Endothelial cell of umbilical vein (primary cell): ENCODE data around the gene NCK2.

Experiments
- CTCF ChIP-seq, 2 donors: IDR thresholded peaks; 1 replicate in 1 of 2; 2 replicates in 1 of 2; pipeline ENCODE4 v1.5.1; 2011; ENCODE audit warnings: low read length in 2 of 2, mild to moderate bottlenecking in 2 of 2, moderate library complexity in 2 of 2, control low read depth in 1 of 2, inconsistent platforms in 1 of 2, low read depth in 1 of 2; ENCODE audit not compliant: insufficient read depth in 1 of 2; ENCODE audit errors: extremely low read depth in 1 of 2
- EZH2 ChIP-seq: IDR thresholded peaks from 2 replicates; pipeline ENCODE4 v1.6.1; 2012; ENCODE audit warnings: borderline replicate concordance, low read depth, mild to moderate bottlenecking, moderate library complexity, low read length, inconsistent platforms; ENCODE audit not compliant: severe bottlenecking
- POLR2A ChIP-seq: IDR thresholded peaks from 2 replicates; pipeline ENCODE4 v1.6.1; 2012; ENCODE audit warnings: low read depth, mild to moderate bottlenecking, control low read depth, low read length
- POLR2AphosphoS5 ChIP-seq: IDR thresholded peaks from 2 replicates; pipeline ENCODE4 v1.6.1; 2012; ENCODE audit warnings: low read depth, mild to moderate bottlenecking, control low read depth, low read length, moderate library complexity; ENCODE audit not compliant: insufficient read depth
- TF ChIP-seq, protein P1 (sequence below): IDR thresholded peaks from 2 replicates; pipeline ENCODE4 v1.6.1; 2011; ENCODE audit not compliant: insufficient read depth, insufficient read length

DNA sequence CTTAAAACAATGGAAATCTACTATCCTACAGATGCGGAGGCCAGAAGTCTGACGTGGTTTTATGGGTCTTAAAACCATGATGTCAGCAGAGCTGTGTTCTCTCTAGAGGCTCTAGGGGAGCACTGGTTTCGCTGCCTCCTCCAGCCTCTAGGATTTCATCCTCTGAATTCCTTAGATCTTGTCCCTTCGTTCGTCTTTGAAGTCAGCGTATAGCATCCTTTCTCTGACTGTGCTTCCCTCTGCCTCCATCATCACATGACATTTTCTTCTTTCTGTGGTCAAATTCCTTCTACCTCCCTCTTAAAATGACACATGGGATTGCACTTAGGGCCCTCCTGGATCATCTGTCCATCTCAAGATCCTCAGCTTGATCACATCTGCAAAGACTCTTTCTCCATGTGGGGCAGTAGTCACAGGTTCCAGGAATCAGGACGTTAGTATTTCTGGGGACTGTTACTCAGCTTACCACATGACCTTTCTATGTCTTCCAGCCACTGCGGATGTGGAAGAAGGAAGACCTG is 22.7 kb upstream of the NCK2 start:
- TF ChIP-seq EZH2: no peak
- TF ChIP-seq, protein P1, sequence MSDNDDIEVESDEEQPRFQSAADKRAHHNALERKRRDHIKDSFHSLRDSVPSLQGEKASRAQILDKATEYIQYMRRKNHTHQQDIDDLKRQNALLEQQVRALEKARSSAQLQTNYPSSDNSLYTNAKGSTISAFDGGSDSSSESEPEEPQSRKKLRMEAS: no peak
- TF ChIP-seq CTCF (IDR thresholded peaks at IDR 0.05; ENCODE audit: extremely low read depth in 1 of 2, insufficient read depth in 1 of 2, low read depth in 1 of 2, low read length in 2 of 2): no peak
- no peak for TF ChIP-seq POLR2A
- no peak for TF ChIP-seq POLR2AphosphoS5
